GM12872 (cell line): ENCODE measurements around the gene CCDC178.

Experiments used
- CTCF ChIP-seq: IDR thresholded peaks from 3 replicates; pipeline ENCODE4 v1.5.1; 2011; ENCODE audit warnings: low read depth, mild to moderate bottlenecking, low read length, moderate library complexity; ENCODE audit not compliant: insufficient read depth

CCDC178 gene

GRCh38 chr18:33421225-33421624, 19.3 kb downstream of the CCDC178 start:
- no peak for TF ChIP-seq CTCF

GRCh38 chr18:33404244-33404873, 36.2 kb downstream of the CCDC178 start:
- TF ChIP-seq CTCF = no peak

GRCh38 chr18:33375829-33376228, 64.7 kb downstream of the CCDC178 start:
- TF ChIP-seq CTCF = no peak

GRCh38 chr18:33372442-33372841, 68.1 kb downstream of the CCDC178 start:
- TF ChIP-seq CTCF = no peak

GRCh38 chr18:33369711-33370449, 70.6 kb downstream of the CCDC178 start:
- TF ChIP-seq CTCF = no peak

- no peak for TF ChIP-seq CTCF
Measured at GRCh38 chr18:33356735-33357134, 83.8 kb downstream of the CCDC178 start.

GRCh38 chr18:33355756-33356155, 84.8 kb downstream of the CCDC178 start:
- no peak for TF ChIP-seq CTCF
